Retinal pigment epithelial cell (primary cell): ENCODE results near the gene ARAP2.

Experiments used
- DNase-seq: peaks from one replicate; pipeline ENCODE4 v3.0.0-alpha.2; 2010; ENCODE audit warnings: low read depth
- H3K4me3 ChIP-seq: 2 replicates; pipeline ENCODE4 v1.5.1; 2011; ENCODE audit warnings: mild to moderate bottlenecking, low read length, control low read depth, moderate library complexity
- CTCF ChIP-seq: conservative IDR thresholded peaks from 2 replicates; pipeline ENCODE4 v1.5.1; 2011; ENCODE audit warnings: low read depth, low read length, control low read depth, inconsistent platforms

Gene ARAP2

DNA sequence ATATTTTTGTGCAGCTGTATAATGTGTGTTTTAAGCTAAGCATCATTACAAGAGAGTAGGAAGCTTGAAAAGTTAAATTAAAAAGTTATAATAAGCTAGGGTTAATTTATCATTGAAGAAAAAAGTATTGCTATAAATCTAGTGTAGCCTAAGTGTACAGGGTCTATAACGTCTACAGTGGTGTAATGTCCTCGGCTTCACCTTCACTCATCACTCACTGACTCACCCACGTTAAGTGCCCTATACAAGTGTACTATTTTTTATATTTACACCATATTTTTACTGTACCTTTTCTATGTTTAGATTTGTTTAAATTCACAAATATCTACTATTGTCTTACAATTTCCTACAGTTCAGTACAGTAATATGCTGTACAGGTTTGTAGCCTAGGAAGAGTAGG lies 23.5 kb downstream of the ARAP2 start:
- TF ChIP-seq CTCF, result no peak
- H3K4me3 ChIP-seq, result no peak overlapping the region
- no peak for DNase-seq

GRCh38 chr4:36218121-36218520 lies 26.2 kb downstream of the ARAP2 start:
- no peak for DNase-seq
- no peak for TF ChIP-seq CTCF
- no peak overlapping the region for H3K4me3 ChIP-seq

DNA sequence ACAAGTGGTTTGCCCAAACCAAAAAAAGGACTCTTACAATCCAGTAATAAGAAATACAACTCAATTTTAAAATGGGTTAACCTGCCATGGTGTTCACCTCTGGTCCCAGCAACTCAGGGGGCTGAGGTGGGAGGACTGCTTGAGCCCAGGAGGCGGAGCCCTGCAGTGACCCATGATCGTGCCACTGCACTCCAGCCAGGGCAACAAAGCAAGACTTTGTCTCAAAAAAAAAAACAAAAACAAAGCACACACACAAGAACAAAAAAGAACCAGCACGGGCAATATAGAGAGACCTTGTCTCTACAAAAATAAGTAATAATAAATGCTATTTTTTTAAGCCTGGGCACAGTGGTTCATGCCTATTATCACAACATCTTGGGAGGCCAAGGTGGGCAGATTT lies 28.7 kb downstream of the ARAP2 start:
- no peak overlapping the region for H3K4me3 ChIP-seq
- no peak for TF ChIP-seq CTCF
- no peak for DNase-seq

- TF ChIP-seq CTCF, result no peak
- H3K4me3 ChIP-seq, result no peak overlapping the region
- no peak for DNase-seq
These were observed 29.4 kb downstream of the ARAP2 start for GRCh38 chr4:36214735-36215485.

DNA sequence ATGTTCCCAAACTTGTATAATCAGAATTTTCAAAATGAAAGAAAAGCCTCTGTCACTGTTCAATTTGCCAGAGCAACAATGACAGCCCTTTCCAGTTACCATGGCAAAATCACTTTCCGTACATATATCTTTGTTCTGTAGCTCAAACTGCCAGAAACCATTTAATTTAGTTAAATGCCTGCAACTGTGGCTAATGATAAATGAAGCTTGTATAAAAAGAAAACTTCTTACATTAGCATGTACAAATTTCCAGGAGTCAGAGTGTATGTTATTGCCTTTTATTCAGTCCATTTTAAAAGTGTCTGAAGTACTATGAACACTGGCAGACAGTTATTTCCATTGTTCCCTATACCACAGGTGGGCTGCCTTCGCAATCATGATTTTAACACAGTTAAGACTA lies 30.3 kb downstream of the ARAP2 start:
- TF ChIP-seq CTCF, result no peak
- no peak overlapping the region for H3K4me3 ChIP-seq

DNA sequence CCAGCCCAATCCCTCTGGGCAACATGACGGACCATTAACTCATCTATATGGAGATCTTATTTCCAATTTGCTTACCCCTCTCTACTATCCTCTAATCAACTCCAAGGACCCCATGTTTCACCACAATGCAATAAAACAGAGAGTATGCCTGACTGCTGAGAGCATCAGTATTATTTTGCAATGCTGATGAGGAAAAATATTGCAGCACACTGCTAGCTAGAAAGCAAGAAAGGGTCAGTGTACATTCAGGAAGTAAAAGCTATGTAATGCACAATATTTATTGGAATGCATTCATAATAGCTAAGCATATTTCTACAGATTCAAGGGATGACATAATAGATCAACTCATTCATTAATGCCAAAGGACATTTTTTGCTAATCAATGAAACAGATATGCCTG lies 33.2 kb downstream of the ARAP2 start:
- H3K4me3 ChIP-seq, result no peak overlapping the region
- DNase-seq, result no peak
- no peak for TF ChIP-seq CTCF

More for the DNA sequence above, 30.3 kb downstream of the ARAP2 start:
- DNase-seq, result no peak

DNA sequence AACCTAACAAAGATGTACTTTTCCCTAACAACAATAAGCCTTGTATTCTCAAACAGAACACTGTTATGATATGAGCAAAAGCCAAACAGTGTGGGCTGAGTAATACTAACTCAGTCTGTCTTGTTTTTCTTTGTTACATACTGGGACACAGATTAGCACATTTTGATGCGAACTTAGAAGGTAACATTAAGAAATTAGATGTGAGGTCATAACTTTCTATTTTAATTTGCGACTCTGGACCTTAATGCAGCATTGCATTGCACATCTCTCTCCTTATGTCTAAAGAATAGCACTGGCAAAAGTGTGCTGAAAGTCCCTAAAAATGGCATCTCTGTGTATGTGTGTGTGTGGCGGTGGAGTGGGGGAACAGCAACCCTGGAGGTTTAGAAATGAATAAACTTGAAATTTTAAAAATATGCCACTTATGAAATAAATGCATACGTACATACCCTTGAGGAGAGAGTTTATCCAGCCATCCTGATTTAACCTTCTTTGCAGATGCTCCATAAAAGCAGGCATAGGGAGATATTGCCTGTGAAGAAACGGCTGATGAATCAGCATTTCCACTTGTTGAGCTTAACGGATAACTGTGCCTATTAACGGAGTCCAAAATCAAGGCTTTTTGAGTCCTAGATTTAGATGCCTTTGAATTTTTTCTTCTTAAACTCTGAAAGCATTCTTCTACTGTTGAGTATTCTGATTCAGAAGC lies 34.2 kb downstream of the ARAP2 start:
- TF ChIP-seq CTCF, result no peak
- H3K4me3 ChIP-seq, result no peak overlapping the region
- DNase-seq, result no peak
